Right cardiac atrium (tissue), 5 donors: ENCODE measurements around the gene TPH1. TPM values are rescaled to one million over a fixed set of nuclear protein-coding genes. Genes with fewer than 3 reads are reported as not detected.

Source experiments
- ATAC-seq, 2 donors: fragments of 200-7000 bp; cut with Tn5 transposase; one replicate each; pipeline versions ENCODE4 v1.8.0 to v1.9.1; 2020; ENCODE audit warnings: moderate library complexity in 2 of 2, mild to moderate bottlenecking in 1 of 2
- DNase-seq, 3 donors: peaks; one replicate each; pipeline ENCODE4 v3.0.0-alpha.2; 2020
- H3K27ac ChIP-seq: one replicate; pipeline ENCODE4 v1.5.1; 2013; ENCODE audit warnings: mild to moderate bottlenecking, low read length, control low read depth, moderate library complexity
- H3K27me3 ChIP-seq: one replicate; pipeline ENCODE4 v1.6.1; 2013; ENCODE audit not compliant: control insufficient read depth, insufficient read depth
- H3K4me1 ChIP-seq: one replicate; pipeline ENCODE4 v1.6.1; 2013; ENCODE audit warnings: low read length; ENCODE audit not compliant: control insufficient read depth, insufficient read depth
- H3K4me3 ChIP-seq: one replicate; pipeline ENCODE4 v1.5.1; 2013; ENCODE audit warnings: low read length, control low read depth
- H3K9me3 ChIP-seq: one replicate; pipeline ENCODE4 v1.6.1; 2013; ENCODE audit warnings: low read length; ENCODE audit not compliant: control insufficient read depth
- whole genome bisulfite sequencing: extraction: QIAGEN DNeasy Blood & Tissue Kit; methylation state at CpG from one replicate; pipeline ENCODE4 v1.1.7; 2013; 5-methylcytosine and 5-hydroxymethylcytosine counted together
- intact Hi-C, 4 donors: fragments of 100-400 bp; cut with DNase I; formaldehyde crosslinking; loops; one replicate each; pipeline versions ENCODE4 v1.11.0 to v1.14.0; 2022 to 2023
- polyA plus RNA-seq: library from polyadenylated mRNA; stranded (reverse); fragments of 200-250 nt; gene quantifications from one replicate; pipeline ENCODE4 v1.2.3, GENCODE V29; 2013
- total RNA-seq, 4 donors: library from RNA; stranded (reverse); fragmentation: NEBNext Ultra II Directional; extraction: Animal tissue kit (Norgen Biotek cat#: 25700); gene quantifications; one replicate each; pipeline ENCODE4 v1.2.1, GENCODE V29; 2021
- donor health status: healthy with polysubstance abuse.
- donor health status: DM: no; HTN: yes; CAD: no.
- donor health status: DM: no; HTN: no; CAD: no.
- donor health status: DM: no; HTN: yes; CAD: no; lungs with severe emphysema.
- donor health status: DM: yes; HTN: yes; CAD: no.

TPH1 gene
- total and polyA plus RNA-seq, 5 donors, result 0.11 to 0.31 (median 0.20) TPM

GRCh38 chr11:18066626-18067025, 20.6 kb upstream of the TPH1 start:
- 89% methylated on average over 2 of the region's 2 CpGs for WGBS
- no peak for DNase-seq
- Histone ChIP-seq H3K27me3 (no peaks in the 10 kb centered on the region), H3K27ac (no peak overlapping the region), H3K4me1 (no peaks in the 10 kb centered on the region), H3K4me3 (no peak overlapping the region), H3K9me3 (no peaks in the 10 kb centered on the region)
- intact Hi-C loops, result no loop called here
- no peak for ATAC-seq

GRCh38 chr11:18065572-18065971, 19.5 kb upstream of the TPH1 start:
- Histone ChIP-seq H3K4me1 (no peaks in the 10 kb centered on the region), H3K27me3 (no peaks in the 10 kb centered on the region), H3K9me3 (no peaks in the 10 kb centered on the region), H3K4me3 (no peak overlapping the region), H3K27ac (no peak overlapping the region)
- 86% methylated on average over 8 of the region's 8 CpGs for WGBS
- intact Hi-C loops, result no loop called here
- no peak for DNase-seq
- no peak for ATAC-seq

- no peaks in the 10 kb centered on the region for H3K9me3 ChIP-seq
- 90% methylated on average over 7 of the region's 7 CpGs for WGBS
- H3K27me3 ChIP-seq, result no peaks in the 10 kb centered on the region
- intact Hi-C loops, result no loop called here
- H3K4me1 ChIP-seq, result no peaks in the 10 kb centered on the region
- no peak overlapping the region for H3K4me3 ChIP-seq
- ATAC-seq (no peak), DNase-seq (no peak)
- no peak overlapping the region for H3K27ac ChIP-seq
Measured at GRCh38 chr11:18064450-18065054, 18.5 kb upstream of the TPH1 start.

GRCh38 chr11:18063862-18064434, 17.9 kb upstream of the TPH1 start:
- ATAC-seq, result no peak
- no peak overlapping the region for H3K4me3 ChIP-seq
- no peak overlapping the region for H3K27ac ChIP-seq
- H3K27me3 ChIP-seq, result no peaks in the 10 kb centered on the region
- intact Hi-C loops, result no loop called here
- WGBS, result 64% methylated on average over 4 of the region's 4 CpGs
- H3K4me1 ChIP-seq, result no peaks in the 10 kb centered on the region
- no peak for DNase-seq
- H3K9me3 ChIP-seq, result no peaks in the 10 kb centered on the region

GRCh38 chr11:18063125-18063524, 17.1 kb upstream of the TPH1 start:
- Histone ChIP-seq H3K27ac (no peak overlapping the region), H3K9me3 (no peaks in the 10 kb centered on the region), H3K27me3 (no peaks in the 10 kb centered on the region), H3K4me1 (no peaks in the 10 kb centered on the region), H3K4me3 (no peak overlapping the region)
- ATAC-seq (no peak), DNase-seq (no peak)
- 88% methylated on average over 5 of the region's 5 CpGs for WGBS
- intact Hi-C loops, result no loop called here

- Histone ChIP-seq H3K27ac (no peak overlapping the region), H3K27me3 (no peaks in the 10 kb centered on the region), H3K9me3 (no peaks in the 10 kb centered on the region), H3K4me1 (no peaks in the 10 kb centered on the region), H3K4me3 (no peak overlapping the region)
- intact Hi-C loops, result no loop called here
- WGBS, result 71% methylated on average over 2 of the region's 2 CpGs
- DNase-seq (no peak), ATAC-seq (no peak)
Measured at GRCh38 chr11:18061351-18061750, 15.3 kb upstream of the TPH1 start.

- Histone ChIP-seq H3K27ac (no peak overlapping the region), H3K4me1 (no peaks in the 10 kb centered on the region), H3K27me3 (no peaks in the 10 kb centered on the region), H3K9me3 (no peaks in the 10 kb centered on the region), H3K4me3 (no peak overlapping the region)
- DNase-seq (no peak), ATAC-seq (no peak)
- intact Hi-C loops, result no loop called here
- WGBS, result 88% methylated on average over 1 of the region's 1 CpG
Measured at GRCh38 chr11:18056561-18057181, 10.6 kb upstream of the TPH1 start.

GRCh38 chr11:18054511-18055103, 8.5 kb upstream of the TPH1 start:
- no peaks in the 10 kb centered on the region for H3K27me3 ChIP-seq
- intact Hi-C loops, result no loop called here
- no peaks in the 10 kb centered on the region for H3K9me3 ChIP-seq
- DNase-seq (no peak), ATAC-seq (no peak)
- H3K4me1 ChIP-seq, result no peaks in the 10 kb centered on the region
- H3K27ac ChIP-seq, result no peak overlapping the region
- whole genome bisulfite sequencing, result 84% methylated on average over 10 of the region's 10 CpGs
- H3K4me3 ChIP-seq, result no peak overlapping the region

- Histone ChIP-seq H3K27ac (no peak overlapping the region), H3K27me3 (no peaks in the 10 kb centered on the region), H3K4me1 (no peaks in the 10 kb centered on the region), H3K4me3 (no peak overlapping the region), H3K9me3 (no peaks in the 10 kb centered on the region)
- ATAC-seq (no peak), DNase-seq (no peak)
- WGBS, result 62% methylated on average over 2 of the region's 2 CpGs
- intact Hi-C loops, result no loop called here
Measured at GRCh38 chr11:18050848-18051247, 4.8 kb upstream of the TPH1 start.

- no peak overlapping the region for H3K27ac ChIP-seq
- H3K4me1 ChIP-seq, result no peaks in the 10 kb centered on the region
- H3K9me3 ChIP-seq, result no peaks in the 10 kb centered on the region
- intact Hi-C loops, result no loop called here
- DNase-seq (no peak), ATAC-seq (no peak)
- H3K4me3 ChIP-seq, result no peak overlapping the region
- no peaks in the 10 kb centered on the region for H3K27me3 ChIP-seq
Measured at GRCh38 chr11:18036456-18036855, 9.6 kb downstream of the TPH1 start.

- ATAC-seq, result no peak
- H3K27ac ChIP-seq, result no peak overlapping the region
- no peaks in the 10 kb centered on the region for H3K4me1 ChIP-seq
- no peak overlapping the region for H3K4me3 ChIP-seq
- H3K9me3 ChIP-seq, result no peaks in the 10 kb centered on the region
- 87% methylated on average over 2 of the region's 2 CpGs for WGBS
- no peaks in the 10 kb centered on the region for H3K27me3 ChIP-seq
- intact Hi-C loops, result no loop called here
- no peak for DNase-seq
Measured at GRCh38 chr11:18027475-18027874, 18.6 kb downstream of the TPH1 start.
